ENCODE measurements around the gene COX7A1.

DNA sequence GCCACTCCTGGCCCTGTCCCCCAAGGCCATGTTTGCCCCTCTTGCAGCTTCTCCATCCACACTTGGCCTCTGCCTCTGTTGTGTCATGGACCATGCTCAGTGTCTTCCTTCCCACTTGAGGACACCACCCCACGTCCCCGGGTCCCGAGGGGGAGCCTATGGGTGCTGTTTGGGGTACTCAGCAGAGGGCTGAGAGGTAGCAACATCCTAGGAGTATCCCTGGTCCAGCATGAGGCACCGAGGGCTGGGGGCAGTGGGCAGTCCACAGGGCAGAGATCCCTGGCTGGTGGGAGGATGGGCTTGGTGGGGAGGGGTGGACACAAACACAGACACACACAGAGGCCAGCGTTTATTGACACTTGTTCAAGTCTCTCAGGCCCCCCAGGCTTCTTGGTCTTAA is 1.7 kb downstream of the COX7A1 start:
- TF ChIP-seq, protein P1, sequence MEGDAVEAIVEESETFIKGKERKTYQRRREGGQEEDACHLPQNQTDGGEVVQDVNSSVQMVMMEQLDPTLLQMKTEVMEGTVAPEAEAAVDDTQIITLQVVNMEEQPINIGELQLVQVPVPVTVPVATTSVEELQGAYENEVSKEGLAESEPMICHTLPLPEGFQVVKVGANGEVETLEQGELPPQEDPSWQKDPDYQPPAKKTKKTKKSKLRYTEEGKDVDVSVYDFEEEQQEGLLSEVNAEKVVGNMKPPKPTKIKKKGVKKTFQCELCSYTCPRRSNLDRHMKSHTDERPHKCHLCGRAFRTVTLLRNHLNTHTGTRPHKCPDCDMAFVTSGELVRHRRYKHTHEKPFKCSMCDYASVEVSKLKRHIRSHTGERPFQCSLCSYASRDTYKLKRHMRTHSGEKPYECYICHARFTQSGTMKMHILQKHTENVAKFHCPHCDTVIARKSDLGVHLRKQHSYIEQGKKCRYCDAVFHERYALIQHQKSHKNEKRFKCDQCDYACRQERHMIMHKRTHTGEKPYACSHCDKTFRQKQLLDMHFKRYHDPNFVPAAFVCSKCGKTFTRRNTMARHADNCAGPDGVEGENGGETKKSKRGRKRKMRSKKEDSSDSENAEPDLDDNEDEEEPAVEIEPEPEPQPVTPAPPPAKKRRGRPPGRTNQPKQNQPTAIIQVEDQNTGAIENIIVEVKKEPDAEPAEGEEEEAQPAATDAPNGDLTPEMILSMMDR (conservative IDR thresholded peaks at IDR 0.05 in 1 of 2, IDR thresholded peaks at IDR 0.05 in 1 of 2; ENCODE audit: extremely low read depth in 1 of 2, insufficient read depth in 1 of 2, low read depth in 1 of 2, low read length in 2 of 2) = no peak
- TF ChIP-seq EZH2 (IDR thresholded peaks at IDR 0.05; ENCODE audit: borderline replicate concordance, low read length) = no peak

Data from mammary epithelial cell (primary cell).